ENCODE measurements around the gene S100A10.

The S100A10 gene

DNA sequence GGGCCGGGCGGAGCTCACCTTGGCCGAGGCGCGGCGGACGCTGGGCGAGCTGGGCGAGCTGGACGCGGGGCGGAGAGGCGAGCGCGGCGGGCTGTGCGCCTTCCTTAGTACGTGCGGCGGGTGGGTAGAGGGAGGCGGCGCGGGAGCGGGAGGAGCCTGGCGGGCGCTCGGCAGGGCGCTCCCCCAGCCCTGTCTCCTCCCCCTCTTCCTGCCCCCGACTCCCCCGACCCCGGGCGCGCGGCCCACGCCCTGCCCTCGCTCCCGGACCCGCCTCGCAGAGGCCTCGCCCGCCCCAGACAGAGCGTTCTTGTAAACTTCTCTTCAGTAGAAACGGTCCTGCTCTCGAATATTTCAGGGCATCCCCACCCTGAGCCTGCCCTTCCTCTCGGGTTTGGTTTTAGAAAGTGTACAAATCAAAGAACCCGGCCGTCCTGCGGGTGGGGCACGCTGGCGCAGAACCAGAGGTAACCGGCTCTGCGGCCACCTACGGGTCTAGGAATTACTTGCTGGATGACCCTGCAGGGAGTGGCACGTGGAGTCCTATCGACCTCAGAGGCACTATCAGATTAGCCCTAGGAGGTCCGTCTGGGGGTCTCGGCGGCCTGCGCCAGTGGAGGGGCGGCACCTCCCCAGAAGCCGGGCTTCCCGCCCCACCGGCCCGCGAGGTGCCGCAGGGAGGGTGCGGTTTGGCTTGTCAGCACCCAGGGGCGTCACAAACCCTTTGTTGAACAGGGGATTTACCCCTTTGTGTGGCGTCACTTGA lies at the start of gene S100A10:
Gene S100A10 (minus strand): TSS at position 126 of the 763 bp plus-strand sequence. CDS start 7,629 bp downstream, outside the sequence.
- no peak for TF ChIP-seq CTCF (IDR thresholded peaks at IDR 0.05)

- TF ChIP-seq CTCF (IDR thresholded peaks at IDR 0.05): no peak
These were observed 48.4 kb upstream of the S100A10 start for GRCh38 chr1:152042030-152042429.

DNA sequence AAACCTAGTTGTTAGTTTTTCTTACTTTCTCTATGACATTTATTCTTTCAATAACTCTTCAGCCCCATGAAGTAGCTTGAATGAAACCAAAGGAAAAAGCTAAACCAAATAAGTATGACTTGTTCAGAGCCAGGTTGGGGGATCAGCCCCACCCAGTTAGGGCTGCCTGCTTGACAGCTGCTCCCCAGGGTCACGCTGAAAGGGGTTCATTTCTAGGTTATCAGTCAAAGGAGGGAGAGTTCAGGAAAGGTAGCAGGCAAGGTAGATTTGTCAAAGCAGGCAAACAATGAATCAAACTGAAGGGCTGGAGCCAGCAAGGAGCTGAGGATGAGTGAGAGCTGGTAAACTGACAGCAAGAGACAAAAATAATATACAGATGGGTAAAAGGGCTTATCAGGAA lies 46.2 kb upstream of the S100A10 start:
- TF ChIP-seq CTCF (IDR thresholded peaks at IDR 0.05): no peak

DNA sequence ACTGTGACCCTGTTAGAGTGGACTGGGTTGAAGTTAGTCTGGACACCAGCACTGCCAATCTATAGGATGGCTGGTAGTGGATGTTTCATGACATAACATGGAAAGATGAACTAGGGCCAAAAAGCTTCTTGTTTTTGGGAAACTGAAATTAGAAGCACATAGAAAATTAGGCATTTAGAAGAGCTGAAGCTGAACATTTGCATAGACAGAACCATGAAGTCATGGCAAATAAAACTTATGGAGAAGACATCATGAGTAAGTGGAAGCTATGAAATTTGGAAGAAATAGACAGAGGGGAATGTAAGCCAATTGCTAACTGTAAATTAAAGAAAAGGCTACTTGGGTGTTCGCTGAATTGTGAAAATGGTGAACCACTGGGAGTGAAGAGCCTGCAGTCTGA lies 45.8 kb upstream of the S100A10 start:
- no peak for TF ChIP-seq CTCF (IDR thresholded peaks at IDR 0.05)

- TF ChIP-seq CTCF (IDR thresholded peaks at IDR 0.05): no peak
These were observed 45.2 kb upstream of the S100A10 start for GRCh38 chr1:152038871-152039270.

GRCh38 chr1:152036267-152037216 lies 42.9 kb upstream of the S100A10 start, which contains the start of gene S100A11:
S100A11 (minus strand) TSS chr1:152037004; CDS start chr1:152036915, 89 bp downstream.
- no peak for TF ChIP-seq CTCF (IDR thresholded peaks at IDR 0.05)

- no peak for TF ChIP-seq CTCF (IDR thresholded peaks at IDR 0.05)
These were observed 42.0 kb upstream of the S100A10 start for GRCh38 chr1:152035539-152036266.

Measured in LNCAP (cell line).